Stimulated activated CD4-positive, alpha-beta T cell treated with anti-CD3 and anti-CD28 coated beads, Interleukin-4, amount 100 ng/mL, for 24 hours (primary cell): Measurements from ENCODE around the gene KCTD12.
A peak's percentile ranks its signal among the peaks of the same experiment; 100 is the strongest.

Source experiments
- DNase-seq: peaks from one replicate; pipeline ENCODE4 v3.0.0-alpha.2; 2020

The KCTD12 gene

GRCh38 chr13:76886005-76886291 is 257 bp downstream of the KCTD12 start:
- no peak for DNase-seq

GRCh38 chr13:76885203-76886004 is 801 bp downstream of the KCTD12 start:
- DNase-seq, result peak; percentile 41

DNA sequence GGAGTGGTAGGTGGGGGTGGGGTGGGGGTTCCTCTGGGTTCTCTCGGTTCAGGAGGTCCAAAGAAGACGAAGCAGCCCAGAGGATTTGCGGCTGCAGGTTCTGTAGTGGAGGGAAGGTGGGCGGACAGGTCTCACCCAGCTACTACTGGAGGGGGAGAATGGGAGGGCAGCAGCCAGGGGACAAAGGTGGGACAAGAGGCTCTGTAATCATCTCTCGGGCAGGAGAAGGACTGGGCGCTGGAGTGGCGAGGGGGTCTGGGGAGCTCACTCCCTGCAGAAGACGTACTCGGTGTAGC is 1.4 kb downstream of the KCTD12 start:
- DNase-seq, result no peak

GRCh38 chr13:76884186-76884906 is 1.9 kb downstream of the KCTD12 start:
- no peak for DNase-seq

GRCh38 chr13:76883236-76883635 is 3.0 kb downstream of the KCTD12 start:
- no peak for DNase-seq

DNA sequence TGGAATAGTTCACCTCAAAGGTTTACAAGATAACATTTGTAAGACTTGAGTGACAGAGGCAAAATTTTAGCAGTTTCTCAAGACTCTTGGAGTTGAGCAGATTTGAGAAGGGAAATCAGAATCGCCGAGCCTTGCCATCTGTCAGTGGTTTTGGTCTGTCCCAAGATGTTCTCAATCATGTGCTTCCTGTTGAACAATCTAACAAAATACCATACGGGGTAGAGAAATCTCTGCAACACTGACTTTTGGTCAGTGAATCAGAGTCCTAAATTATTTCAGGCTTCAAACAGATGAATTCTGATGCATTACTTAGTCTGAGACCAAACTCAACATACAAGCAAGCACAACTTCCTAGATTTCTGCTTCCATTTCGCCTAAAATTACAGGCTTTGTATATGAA is 3.8 kb downstream of the KCTD12 start:
- no peak for DNase-seq

DNA sequence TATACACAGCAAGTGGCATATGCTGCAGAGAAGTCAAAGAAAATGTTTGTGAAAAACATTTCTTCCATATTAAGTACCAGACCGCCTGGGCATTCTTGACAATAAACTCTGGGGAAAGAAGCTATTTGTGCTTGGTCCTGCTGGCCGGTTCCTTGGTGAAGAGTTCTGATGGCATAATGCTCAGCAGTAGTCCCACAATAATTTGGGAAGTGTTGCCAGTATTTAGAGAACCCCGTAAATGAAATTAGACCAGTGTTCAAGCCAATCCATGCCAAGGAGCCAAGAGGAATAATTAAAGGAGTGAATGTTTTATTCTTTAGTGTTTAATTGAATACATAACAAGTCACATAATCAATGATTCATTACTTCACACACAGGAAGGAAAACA is 6.3 kb downstream of the KCTD12 start:
- no peak for DNase-seq

DNA sequence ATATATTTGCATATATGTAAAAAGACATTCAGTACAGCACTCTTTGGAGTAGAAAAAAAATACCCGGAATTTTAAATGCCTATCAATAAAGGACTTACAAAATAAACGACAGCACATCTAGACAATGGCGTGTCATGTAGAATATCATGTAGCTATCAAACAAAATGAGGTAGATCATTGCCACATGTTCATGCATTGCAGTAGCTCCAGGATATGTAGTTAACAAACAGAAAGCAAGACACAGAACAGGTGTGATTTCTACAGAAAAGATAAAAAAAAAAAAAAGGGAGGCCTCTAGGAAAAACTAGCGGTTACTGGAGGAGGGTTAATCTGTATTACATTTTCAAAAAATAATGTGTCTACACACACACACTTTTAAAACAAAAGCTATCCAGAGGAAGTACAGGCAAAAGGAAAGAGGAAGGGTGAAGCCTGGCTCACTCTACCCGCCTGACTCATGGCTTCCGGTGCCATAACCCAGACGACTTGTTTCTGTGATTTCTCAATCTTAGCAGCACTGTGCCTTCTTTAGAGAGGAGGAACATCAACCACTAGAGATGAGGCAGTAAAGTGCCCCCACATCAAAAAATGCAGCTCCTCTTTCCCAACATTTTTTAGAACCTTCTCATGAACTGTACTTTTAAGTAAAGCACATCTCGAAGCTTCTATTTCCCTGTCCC is 6.9 kb downstream of the KCTD12 start:
- DNase-seq, result peak; percentile 55

GRCh38 chr13:76878043-76878442 is 8.2 kb downstream of the KCTD12 start:
- no peak for DNase-seq

GRCh38 chr13:76875271-76875815 is 10.9 kb downstream of the KCTD12 start:
- DNase-seq, result no peak

DNA sequence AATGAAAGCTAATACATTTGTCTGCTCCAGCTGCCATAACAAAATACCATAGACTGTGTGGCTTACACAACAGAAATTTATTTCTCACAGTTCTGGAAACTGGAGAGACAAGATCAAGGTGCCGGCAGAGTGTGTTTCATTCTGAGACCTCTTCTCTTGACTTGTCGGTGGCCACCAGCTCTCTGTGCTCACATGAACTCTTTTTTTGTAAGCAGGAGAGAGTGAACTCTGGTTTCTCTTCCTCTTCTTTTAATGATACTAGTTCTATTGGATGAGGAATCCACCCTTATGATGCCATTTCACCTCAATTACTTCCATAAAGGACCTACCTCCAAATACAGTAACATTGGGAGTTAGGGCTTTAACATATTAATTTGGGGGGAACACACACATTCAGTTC is 11.7 kb downstream of the KCTD12 start:
- DNase-seq, result no peak

DNA sequence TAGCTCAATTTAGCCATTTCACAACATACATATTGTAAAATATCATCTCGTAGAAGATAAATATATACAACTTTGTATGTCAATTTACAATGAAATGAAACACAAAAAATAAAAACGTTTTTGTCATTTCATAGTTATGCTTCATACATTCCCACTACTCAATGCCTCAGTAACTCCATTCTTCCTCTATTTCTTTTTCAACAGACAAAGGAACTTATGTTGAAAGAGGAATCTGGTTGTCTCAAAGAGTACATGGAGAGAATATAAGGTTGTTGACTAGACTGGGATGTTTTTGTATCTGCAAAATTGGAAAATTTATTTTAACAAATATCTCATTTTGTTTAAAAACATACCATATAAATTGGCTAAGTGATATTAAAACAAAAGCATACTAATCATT is 12.8 kb downstream of the KCTD12 start:
- no peak for DNase-seq

- DNase-seq, result no peak
Observed at GRCh38 chr13:76872675-76873074, 13.5 kb downstream of the KCTD12 start.

DNA sequence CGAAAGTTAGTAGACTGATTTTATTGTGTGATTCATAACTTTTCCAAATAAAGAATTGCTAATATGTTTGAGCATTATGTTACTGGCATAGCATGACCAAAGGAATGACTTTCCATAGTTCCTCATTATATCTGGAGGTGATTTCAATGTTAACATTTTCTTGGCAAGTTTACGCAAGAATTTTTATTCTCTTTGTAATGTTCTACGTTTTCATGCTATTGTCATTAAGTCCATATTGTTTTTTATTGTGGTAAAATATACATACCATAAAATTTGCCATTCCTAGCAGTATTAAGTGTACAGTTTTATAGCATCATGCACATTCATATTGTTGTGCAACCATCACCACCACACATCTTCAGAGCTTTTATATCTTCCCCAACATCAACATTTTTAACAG is 14.8 kb downstream of the KCTD12 start:
- no peak for DNase-seq

DNA sequence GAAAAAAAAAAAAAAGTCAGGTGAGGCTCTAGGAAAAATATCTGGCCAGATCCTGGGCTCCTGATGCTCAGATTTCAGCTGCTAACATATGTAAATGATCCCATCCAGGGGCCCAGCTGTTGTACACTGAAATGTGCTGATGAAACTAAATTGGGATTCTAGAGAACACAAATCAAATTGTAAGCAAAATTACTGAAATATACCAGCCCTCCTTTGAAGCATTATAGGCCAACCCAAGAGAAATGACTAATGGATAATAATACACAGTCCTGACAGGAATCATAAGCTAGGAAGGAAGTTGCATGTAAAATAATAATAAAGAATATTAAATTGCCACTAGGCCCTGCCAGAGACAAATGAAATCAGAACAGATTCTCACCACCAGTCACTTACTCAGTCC is 17.8 kb downstream of the KCTD12 start:
- DNase-seq, result no peak

- no peak for DNase-seq
Observed at GRCh38 chr13:76865996-76866503, 20.2 kb downstream of the KCTD12 start.

DNA sequence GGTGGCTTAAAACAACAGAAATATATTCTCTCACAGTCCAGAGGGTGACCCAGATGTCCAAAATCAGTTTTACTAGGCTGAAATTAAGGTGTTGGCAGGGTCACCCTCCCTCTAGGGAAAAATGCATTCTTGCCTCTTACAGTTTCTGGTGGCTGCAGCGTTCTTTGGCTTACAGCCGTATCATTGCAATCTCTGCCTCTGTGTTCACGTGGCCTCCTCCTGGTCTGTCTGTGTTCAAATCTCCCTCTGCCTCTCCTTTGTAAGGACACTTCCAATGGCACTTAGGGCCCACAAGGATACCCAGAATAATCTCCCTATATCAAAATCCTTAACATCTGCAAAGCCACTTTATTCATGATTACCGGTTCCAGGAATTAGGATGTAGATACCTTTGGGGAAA is 21.1 kb downstream of the KCTD12 start:
- DNase-seq, result no peak

- DNase-seq, result no peak
Observed at GRCh38 chr13:76864259-76864658, 21.9 kb downstream of the KCTD12 start.

- DNase-seq, result no peak
Observed at GRCh38 chr13:76863022-76863421, 23.2 kb downstream of the KCTD12 start.

DNA sequence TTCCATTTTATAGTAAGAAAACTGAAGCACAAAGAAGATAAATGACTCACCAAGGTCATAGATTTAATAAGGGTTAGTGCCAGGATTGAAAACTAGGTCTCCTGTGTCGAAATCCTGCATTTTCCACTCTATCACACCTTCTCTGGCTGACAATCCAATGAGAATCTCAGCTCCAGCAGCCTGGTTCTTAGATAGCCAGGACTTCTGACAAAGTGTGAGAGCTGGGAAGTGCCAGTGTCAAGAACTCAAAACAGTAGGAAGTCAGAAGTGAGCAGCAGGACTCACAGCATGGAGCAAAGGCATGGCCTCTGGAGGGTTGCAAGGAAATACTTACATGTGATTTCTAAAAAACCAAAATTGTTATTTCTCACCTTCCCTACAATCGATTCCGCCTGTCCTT is 24.3 kb downstream of the KCTD12 start:
- DNase-seq, result no peak

DNA sequence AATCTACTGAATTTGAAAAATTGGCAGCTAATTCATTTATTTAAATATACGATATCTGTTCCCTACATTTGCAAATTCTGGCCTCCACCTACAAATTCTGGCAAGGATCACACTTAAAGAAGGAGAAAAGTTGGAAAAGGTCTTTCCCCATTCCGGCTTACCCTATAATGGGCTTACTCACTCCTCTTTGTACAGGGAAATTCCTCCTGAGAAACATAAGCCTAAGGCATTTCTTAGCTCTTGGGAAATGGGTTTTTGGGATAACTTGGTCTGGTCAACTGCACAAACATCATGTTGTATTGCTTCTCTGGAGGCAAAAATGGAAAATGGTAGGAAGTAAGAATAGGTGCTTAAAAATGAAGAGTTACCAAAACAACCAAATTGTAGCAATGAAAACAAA is 25.5 kb downstream of the KCTD12 start:
- no peak for DNase-seq

- DNase-seq, result no peak
Observed at GRCh38 chr13:76854894-76855293, 31.3 kb downstream of the KCTD12 start.

DNA sequence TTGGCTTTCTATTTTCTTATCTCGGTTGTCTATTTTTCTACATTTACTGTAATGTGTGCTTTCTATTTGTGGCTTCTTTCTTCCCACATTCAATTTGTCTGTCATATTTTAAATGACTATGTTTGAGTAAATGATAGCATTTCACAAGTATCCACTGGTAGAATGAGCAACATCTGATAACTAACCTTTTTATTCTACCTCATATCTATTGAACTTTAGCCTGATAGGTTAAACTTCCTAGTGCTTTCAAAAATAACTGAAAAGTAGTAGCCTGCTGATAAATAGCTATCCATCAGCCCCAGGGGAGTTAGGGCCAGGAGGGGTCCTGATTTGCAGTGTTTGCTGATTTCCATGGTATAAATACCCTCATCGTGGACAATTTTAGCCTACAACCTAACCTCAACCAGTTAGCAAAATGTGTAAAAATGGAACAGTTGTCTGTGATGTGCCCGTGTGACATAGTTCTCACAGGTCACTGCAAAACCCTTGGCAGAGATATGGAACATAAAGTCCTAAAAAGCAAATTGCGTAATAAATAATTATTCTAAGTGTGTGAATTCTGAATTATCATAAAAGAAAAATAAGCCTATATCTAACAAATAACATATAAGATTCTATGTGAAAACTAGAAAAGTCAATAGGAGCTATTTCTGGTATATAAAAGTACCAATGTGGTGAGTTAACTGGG is 32.1 kb downstream of the KCTD12 start:
- no peak for DNase-seq
